ENCODE data around the gene IRAK2.
"Not testable (repeated sequence)": the region's sequence is repeated elsewhere in the genome, so short reads cannot be mapped to it uniquely, and the experiment has no call there.

The IRAK2 gene, protein sequence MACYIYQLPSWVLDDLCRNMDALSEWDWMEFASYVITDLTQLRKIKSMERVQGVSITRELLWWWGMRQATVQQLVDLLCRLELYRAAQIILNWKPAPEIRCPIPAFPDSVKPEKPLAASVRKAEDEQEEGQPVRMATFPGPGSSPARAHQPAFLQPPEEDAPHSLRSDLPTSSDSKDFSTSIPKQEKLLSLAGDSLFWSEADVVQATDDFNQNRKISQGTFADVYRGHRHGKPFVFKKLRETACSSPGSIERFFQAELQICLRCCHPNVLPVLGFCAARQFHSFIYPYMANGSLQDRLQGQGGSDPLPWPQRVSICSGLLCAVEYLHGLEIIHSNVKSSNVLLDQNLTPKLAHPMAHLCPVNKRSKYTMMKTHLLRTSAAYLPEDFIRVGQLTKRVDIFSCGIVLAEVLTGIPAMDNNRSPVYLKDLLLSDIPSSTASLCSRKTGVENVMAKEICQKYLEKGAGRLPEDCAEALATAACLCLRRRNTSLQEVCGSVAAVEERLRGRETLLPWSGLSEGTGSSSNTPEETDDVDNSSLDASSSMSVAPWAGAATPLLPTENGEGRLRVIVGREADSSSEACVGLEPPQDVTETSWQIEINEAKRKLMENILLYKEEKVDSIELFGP

DNA sequence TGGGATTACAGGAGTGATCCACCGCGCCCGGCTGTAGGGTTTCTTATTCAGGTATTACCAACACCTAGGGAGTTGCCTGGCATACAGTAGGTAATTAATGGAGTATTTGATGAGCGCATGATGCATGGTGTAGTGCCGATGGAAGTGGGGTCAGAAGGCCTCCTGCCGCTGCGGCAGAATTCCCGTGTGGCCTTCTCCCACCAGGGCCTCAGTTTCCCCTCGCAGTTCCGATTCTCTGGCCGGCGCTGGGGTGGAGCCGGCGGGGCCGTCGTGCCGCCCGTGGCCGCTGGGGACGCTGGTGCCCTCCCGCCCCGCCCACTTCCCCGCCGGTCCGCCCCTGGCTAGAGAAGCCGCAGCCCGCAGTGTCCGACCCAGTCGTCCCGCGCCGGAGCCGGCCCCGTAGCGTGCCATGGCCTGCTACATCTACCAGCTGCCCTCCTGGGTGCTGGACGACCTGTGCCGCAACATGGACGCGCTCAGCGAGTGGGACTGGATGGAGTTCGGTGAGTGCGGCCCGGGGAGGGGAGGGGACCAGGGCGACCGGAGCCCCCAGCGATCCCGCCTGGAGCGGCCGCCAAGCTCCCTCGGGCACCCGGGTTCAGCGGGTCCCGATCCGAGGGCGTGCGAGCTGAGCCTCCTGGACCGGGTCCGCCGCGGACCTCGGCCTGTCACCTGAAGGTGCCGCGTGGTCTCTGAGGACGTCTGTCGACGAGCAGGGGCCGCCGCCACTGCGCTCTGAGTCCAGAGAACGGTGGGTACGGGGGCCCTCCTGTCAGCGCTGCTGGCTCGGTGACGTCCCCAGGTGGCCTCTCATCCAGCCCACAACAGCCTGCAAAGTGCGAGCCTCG, at the start of gene IRAK2:
TSS of gene IRAK2 (plus strand) at position 374 of the 848 bp plus-strand sequence. CDS start at position 410, 36 bp downstream.
- no peak for DNase-seq

DNA sequence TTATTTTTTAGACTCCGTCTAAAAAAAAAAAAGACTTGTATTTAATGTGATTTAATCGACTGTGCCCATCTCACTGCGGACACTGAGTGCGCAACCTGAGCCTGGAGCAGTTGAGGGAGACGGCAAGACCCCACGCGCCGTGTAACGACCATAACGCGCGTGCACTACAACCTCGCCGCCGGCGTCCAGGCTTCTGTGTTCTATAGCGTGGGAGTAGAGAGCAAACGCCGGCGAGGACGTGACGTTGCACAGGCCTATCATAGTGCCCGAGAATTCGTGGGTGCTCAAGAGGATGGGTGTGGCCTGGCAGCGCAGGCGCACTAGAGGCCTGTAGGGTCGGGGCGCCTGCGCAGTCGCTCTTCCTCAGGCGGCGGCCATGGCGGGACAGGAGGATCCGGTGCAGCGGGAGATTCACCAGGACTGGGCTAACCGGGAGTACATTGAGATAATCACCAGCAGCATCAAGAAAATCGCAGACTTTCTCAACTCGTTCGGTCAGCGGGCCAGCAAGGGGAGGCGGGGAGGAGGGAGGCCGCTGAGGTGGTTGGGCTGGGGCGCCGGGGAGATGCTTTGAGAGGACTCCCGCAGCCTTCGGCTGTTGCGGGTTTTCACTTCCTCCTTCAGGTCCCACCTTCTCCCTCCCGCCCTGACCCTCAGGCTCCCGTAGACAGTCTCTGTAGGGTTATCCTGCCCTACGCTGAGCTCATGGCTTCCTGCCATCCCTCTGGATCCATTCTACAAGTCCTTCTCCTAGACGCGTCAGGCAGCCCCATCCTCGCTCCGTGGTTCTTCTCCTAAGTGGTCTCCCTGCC, 49.2 kb upstream of the IRAK2 start, which contains the start of gene BRK1:
TSS of gene BRK1 (plus strand) at position 350 of the 812 bp plus-strand sequence. CDS start at position 377, 27 bp downstream.
- peak; percentile 94 for DNase-seq

DNA sequence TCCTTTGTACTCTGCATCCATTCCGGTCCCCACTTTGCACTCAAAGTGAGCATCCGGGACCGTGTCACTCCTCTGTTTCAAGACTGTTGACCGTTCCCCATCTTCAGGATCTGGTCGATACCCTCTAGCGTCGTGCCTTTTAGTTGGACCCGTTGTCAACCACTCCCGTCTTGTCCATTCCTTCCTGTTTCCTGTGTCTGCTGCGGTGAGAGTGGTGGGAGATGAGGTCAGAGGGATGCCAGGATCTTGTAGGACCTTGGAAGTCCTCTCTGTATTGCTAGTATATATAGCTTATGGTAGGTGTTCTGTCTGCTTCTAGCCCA, 48.6 kb upstream of the IRAK2 start:
- DNase-seq, result no peak

DNA sequence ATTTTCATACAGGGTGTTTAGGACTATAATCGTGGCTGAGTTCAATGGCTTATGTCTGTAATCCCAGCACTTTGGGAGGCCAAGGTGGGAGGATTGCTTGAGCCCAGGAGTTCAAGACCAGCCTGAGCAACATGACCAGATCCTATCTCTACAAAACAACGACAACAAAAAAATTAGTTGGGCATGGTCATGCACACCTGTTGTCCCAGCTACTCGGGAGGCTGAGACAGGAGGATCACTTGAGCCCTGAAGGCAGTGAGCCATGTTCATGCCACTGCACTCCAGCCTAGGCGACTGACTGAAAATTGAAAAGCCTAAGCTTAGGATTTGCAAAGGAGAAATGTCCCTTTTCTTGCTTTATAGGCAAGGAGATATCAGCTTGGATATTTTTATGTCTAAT, 47.8 kb upstream of the IRAK2 start:
- no peak for DNase-seq

DNA sequence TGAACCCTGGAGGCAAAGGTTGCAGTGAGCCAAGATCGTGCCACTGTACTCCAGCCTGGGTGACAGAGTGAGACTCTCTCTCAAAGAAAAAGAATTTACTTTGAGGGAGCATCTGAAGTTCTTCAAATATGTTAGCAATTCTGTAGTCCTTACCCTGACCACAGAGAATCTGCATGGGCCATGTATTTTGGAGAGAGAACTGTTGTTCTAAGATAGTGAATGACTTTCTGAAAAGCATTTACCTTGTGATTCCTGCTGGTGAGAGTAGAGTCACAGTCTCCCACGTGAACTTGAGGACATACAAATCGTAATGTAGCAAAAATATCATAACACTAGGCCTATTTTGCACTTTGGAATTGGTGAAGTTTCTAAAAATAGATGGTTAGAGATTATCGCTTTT, 45.3 kb upstream of the IRAK2 start:
- DNase-seq, result no peak

DNA sequence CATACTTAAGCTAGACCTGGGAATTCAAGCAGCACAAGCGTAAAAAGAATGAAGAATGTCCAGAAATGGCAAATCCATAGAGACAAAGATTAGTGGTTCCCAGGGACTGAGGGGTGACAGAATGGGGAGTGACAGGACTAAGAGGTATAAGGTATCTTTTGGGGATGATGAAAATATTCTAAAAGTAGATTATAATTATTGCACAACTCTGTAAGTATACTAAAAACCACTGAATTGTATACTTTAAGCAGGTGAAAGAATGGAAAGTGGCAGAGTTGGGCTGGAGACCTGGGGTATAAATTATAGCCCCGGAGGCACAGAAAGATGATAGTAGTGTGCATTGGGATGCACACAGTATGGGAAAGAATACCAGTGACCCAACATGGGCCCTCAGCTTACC, 43.7 kb upstream of the IRAK2 start:
- no peak for DNase-seq

DNA sequence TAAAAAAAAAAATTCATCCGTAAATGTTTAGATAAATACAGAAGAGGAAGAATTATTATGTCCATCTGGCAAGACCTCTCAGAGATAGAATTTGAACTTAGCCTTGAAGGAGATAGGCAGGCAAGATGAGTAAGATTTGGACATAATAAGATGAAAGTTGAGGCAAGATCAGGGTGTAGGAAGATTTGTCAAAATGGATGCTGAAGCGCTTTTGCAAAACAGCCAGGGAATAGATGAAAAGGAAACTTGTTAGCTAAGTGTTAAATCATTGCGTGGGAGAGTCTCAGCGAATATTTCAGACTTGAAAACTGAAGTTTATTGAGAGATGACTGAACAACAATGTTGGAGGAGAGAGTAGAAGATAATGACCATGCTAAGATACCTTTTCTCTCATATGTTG, 42.0 kb upstream of the IRAK2 start:
- no peak for DNase-seq

DNA sequence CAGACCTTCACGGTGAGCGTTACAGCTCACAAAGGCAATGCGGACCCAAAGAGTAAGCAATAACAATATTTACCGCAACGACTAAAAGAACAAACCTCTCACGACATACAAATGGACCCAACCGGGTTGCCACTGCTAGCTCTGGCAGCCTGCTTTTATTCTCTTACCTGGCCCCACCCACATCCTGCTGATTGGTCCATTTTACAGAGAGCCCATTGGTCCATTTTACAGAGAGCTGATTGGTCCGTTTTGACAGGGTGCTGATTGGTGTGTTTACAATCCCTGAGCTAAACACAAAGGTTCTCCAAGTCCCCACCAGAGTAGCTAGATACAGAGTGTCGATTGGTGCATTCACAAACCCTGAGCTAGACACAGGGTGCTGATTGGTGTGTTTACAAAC, 28.8 kb upstream of the IRAK2 start:
- DNase-seq, result not testable (repeated sequence)

DNA sequence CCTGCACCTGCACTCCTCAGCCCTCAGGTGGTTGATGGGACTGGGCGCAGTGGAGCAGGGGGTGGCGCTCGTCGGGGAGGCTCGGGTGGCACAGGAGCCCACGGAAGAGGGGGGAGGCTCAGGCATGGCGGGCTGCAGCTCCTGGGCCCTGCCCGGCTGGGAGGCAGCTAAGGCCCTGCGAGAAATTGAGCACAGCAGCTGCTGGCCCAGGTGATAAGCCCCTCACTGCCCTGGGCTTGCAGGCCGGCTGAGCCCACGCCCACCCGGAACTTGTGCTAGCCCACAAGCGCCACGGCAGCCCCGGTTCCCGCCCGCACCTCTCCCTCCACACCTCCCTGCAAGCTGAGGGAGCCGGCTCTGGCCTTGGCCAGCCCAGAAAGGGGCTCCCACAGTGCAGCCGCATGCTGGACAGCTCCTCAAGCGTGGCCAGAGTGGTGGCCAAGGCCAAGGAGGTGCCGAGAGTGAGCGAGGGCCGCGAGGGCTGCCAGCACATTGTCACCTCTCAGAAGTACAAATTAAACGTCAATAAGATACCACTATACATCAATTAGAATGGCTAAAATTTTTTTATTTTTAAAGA, 28.2 kb upstream of the IRAK2 start:
- no peak for DNase-seq

DNA sequence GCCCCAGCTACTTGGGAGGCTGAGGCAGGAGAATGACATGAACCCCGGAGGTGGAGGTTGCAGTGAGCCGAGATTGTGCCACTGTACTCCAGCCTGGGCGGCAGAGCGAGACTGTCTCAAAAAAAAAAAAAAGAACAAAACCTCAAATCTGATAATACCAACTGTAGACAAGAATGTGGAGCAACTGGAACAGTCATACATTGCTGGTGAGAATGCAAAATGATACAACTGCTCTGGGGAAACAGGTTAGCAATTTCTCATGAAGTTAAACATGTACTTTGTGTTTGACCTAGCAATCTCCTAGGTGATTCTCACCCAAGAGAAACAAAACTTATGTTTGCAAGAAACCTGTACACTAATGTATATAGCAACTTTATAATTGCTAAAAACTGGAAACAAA, 27.5 kb upstream of the IRAK2 start:
- no peak for DNase-seq

DNA sequence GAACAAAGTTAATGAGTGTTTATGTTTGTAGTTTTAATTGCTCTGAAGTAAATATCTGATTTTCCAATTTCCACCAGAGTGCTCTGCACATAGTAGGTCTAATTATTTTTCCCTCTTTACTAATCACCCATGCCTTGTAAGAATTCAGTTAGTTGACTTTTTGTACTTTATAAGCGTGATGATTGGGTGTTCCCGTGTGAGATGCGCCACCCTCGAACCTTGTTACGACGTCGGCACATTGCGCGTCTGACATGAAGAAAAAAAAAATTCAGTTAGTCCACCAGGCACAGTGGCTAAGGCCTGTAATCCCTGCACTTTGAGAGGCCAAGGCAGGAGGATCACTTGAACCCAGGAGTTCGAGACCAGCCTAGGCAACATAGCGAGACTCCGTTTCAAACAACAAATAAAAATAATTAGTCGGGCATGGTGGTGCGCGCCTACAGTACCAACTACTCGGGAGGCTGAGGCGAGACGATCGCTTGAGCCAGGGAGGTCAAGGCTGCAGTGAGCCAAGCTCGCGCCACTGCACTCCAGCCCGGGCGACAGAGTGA, 23.6 kb upstream of the IRAK2 start:
- no peak for DNase-seq

DNA sequence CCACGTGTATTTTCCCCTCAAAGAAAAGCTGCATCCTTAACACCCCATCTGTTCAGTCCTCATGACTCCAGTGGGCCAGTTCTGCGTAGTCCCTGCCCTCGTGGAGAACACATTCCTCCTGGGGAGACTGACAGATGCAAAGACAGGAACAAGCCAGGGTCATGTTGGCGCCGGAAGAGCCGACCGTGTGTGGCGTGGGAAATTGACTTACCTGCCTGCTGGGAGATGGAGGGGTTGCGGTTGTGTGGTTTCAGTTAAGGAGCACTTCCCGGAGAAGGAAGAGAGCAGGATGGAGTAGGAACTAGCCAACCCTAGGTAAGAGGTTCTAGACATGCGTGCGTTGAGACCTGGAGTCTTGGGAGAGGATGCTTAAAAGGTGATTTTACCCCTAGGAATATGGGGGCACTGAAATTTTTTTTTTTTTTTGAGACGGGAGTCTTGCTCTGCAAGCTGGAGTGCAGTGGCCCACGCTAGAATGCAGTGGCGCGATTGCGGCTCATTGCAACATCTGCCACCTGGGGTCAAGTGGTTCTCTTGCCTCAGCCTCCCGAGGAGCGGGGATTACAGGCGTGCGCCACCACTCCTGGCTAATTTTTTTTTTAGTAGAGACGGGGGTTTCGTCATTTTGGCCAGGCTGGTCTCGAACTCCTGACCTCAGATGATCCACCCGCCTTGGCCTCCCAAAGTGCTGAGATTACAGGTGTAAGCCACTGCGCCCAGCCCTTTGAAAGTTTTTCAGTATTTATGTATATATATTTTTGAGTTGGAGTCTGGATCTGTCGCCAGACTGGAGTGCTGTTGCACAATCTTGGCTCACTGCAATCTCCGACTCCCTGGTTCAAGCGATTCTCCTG, 21.8 kb upstream of the IRAK2 start:
- DNase-seq, result no peak

DNA sequence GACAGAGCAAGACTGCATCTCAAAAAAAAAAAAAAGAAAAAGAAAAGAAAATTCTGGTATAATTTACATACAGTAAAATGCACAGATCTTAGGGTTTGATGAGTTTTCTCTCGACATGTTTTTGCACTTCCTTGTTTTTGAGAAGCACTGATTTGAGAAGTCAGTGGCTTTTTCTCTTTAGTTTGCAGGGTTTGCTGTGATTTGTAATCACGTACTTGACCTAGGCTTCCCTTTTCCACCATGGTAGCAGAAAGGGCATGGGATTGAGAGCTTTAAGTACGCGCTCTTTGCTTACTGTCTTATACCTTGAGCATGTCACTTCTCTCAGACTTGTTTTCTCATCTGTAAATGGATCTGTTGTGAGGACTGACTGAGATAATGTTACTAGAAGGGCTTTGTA, 19.0 kb upstream of the IRAK2 start:
- DNase-seq, result no peak

DNA sequence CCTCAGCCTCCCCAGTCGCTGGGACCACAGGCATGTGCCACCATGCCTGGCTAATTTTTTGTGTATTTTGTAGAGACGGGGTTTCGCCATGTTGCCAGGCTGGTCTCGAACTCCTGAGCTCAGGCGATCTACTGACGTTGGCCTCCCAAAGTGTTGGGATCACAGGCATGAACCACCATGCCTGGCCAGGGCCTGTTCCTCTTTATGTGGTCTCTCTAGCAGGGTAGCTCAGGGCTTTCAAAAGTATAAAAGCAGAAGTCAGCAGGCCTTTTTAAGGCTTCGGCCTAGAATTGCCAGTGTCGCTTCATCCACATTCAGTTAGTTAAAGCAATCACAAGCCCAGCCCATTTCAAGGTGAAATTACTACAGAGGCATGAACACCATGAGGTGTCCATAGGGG, 15.5 kb upstream of the IRAK2 start:
- no peak for DNase-seq

DNA sequence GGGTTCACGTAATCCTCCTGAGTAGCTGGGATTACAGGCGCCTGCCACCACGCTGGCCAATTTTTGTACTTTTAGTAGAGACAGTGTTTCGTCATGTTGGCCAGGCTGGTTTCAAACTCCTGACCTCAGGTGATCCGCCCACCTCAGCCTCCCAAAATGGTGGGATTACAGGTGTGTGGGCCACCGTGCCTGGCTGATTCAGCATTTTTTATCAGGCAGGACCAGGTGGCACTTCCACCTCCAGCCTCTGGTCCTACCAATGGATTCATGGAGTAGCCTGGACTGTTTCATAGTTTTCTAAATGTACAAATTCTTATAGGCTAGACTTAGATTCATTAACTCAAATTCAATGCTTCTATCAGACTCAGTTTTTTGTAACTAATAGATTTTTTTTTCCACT, 13.7 kb upstream of the IRAK2 start:
- no peak for DNase-seq

DNA sequence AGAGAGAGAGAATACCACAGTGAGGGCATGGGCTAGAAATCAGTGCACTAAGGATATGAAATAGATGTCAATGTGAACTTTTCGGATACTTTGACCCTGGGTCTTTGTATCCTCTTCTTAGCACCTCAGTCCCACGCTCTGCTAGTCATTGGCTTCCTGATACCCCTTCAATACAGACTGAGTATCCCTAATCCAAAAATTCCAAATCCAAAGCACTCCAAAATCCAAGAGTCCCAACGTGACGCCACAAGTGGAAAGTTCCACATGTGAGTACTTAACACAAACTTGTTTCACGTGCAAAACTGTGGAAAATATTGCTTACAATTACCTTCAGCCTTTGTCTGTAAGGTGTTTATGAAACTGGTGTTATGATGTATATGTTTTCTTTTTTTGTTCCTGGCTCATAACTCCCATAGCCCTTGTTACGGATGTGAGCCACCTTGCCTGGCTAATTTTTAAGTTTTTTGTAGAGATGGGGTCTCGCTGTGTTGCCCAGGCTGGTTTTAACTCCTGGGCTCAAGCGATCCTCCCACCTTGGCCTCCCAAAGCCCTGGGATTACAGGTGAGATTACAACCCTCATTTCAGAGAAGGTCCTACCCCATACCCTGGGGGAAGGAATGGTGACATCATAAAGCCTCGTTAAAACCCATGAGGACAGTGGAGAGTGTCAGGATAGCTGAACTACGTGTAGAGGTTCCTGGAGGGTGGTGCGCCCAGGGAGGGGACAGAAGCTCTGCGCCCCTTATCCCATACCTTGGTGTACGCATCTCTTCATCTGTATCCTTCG, 10.2 kb upstream of the IRAK2 start:
- no peak for DNase-seq

DNA sequence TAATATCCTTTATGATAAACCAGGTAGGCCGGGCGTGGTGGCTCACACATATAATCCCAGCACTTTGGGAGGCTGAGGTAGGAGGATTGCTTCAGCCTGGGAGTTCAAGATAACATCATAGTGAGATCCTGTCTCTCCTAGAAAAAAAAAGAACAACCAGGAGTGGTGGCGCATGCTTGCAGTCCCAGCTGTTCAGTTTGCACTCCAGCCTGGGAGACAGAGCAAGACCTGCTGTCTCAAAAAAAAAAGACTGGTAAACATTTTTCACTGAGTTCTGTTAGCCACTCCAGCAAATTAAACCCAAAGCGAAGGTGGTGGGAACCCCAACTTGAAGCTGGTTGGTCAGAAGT, 9.6 kb upstream of the IRAK2 start:
- DNase-seq, result no peak

DNA sequence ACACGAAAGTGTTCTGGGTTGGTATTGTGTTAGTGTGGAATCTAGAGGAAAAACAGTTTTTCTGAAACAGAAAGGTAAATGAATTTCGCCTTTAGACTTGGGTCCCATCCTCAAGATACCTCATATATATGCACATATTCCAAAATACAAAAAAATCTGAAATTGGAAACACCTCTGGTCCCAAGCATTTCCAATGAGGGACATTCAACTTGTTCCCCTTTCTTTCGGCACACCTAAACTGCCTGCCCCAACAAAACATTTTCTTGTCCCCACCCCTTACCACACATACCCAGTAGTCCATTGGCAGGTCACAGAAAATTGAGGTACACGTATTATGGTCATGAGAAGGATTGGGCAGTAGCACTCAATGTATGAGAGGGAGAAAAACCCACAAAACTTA, 9.1 kb upstream of the IRAK2 start:
- DNase-seq, result no peak

DNA sequence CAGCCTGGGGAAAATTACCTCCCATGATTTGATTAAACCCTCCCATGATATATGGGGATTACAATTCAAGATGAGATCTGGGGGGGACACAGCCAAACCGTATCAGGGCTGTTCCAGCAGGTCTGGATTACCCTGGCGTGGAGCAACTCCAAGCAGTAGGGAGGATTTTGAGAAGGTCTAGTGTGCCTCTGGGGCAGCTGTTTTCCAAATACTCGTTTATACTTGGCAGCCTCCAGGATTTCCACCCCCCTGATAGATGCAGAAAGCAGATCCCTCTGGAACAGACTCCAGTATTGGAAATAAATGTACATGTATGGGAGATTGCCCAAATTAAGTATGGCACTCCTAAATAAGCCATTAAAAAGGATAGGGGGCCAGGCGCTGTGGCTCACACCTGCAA, 7.7 kb upstream of the IRAK2 start:
- DNase-seq, result no peak

DNA sequence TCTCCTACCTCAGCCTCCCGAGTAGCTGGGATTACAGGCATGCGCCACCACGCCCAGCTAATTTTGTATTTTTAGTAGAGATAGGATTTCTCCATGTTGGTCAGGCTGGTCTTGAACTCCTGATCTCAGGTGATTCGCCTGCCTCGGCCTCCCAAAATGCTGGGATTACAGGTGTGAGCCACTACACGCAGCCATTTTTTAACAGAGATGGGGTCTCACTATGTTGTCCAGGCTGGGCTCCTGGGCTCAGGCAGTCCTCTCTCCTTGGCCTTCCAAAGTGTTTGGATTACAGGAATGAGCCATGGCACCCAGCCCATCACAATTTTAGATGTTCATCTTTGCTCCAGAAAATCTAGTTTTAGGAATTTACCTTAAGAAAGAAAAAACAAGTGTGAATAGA, 6.2 kb upstream of the IRAK2 start:
- not testable (repeated sequence) for DNase-seq

DNA sequence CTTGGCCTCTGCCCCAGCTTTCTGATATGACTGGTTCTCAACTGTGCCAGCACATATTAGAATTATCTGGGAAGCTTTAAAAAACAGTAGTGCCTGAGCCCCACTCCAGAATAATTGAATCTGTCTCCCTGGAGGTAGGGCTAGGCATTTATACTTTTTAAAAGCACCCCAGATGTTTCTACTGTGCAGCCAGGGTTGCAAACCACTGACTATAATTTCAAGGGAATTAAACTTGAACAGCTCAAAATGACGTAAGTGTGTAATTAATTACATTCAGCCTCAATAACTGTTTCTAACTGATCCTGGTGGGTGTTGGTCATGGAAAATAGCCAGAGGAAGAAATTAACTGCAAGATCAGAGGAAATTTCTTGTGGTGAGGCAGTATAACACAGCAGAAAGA, 4.4 kb upstream of the IRAK2 start:
- DNase-seq, result no peak

Measured in NCI-H2227 treated with DMSO at 0.1 percent for 48 hours (cell line).